ENCODE results near the gene GNG13.
A peak's percentile ranks its signal among the peaks of the same experiment; 100 is the strongest.

The GNG13 gene, protein sequence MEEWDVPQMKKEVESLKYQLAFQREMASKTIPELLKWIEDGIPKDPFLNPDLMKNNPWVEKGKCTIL

DNA sequence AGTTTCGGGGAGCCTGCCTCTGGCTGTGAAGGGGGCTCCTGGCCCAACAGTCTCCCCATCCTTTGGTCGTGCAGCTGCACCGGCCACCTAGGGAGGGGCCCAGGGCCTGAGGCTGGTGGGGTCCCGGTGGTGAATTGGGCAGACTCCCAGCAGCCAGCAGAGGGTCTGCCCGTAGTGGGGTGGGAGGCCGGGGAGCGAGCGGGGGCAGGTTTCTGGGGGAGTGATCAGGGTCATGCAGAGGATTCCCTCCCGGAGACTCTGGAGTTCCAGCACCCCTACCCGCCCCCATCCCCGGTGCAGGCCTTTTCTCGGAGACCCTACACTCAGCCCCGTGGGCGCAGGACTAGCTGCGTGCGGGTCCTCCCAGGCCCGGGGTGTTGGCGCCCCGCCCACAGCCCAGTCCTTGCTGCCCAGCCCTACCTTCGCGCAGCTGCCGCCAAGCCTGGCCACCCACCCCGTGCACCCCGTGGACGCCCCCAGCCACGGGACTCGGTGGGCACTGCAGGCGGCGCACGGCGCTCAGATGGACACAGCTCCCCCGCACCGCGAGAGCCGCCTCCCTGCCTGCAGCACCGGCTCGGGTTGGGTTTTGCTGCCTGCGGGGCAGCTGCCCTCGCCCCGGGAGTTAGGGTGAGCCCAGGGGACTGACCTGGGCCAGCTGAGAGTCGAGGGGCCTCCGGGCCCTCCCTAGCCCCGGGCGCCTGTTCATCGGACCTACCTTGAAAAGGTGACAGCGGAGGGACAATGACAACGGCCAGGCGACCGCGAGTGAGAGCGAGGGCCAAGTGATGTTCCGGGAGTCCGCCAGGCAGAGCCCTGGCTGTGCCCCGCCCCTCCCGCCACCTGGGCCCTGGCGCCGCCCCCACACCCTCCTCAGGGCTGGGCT lies at the start of gene GNG13:
GNG13 (minus strand) TSS at position 787 of the 886 bp plus-strand sequence. CDS start 1,657 bp downstream, outside the sequence.
- H3K4me3 ChIP-seq (ENCODE audit: low read length): peak within 1 kb of the TSS; percentile 54
- no peak within 1 kb of the TSS for H3K27ac ChIP-seq (ENCODE audit: low read length)

DNA sequence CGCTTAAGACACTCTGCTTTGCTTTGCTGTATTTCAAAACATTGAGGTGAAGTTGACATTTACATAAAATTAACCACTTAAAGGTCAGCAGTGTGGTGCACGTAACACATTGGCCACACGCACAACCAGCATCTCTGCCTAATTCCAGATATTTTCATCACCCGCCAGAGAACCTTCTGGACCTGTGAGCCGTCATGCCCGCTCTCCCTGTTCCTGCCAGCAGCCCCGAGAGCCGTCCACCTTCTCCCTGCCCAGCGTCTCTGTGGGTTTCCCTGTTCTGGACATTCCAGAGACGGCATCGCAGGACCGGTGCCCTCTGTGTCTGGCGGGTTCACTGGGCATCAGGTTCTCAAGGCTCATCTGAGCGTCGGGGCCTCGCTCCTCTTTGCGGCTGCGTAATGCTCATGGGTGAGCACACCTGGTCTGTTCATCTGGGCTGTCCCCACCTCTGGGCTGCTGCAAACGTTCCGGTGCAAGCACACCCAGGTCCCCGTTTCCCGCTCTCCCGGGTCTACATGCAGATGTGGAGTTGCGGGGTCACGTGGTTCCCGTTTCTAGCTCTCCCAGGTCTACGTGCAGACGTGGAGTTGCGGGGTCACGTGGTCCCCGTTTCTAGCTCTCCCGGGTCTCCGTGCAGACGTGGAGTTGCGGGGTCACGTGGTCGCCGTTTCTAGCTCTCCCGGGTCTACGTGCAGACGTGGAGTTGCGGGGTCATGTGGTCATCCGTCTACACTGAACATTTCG lies 48.1 kb upstream of the GNG13 start:
- H3K9me3 ChIP-seq (ENCODE audit: insufficient read depth, low read depth, low read length): peaks cover 53% of the 10 kb centered on the region
- no peaks in the 10 kb centered on the region for H3K36me3 ChIP-seq (ENCODE audit: insufficient read depth, low read depth, low read length)
- H3K9ac ChIP-seq (ENCODE audit: low read depth, low read length): no peak overlapping the region
- no peaks in the 10 kb centered on the region for H3K4me1 ChIP-seq (ENCODE audit: insufficient read depth, low read length)
- H3K27me3 ChIP-seq (ENCODE audit: insufficient read depth, low read length): no peaks in the 10 kb centered on the region
- H3K27ac ChIP-seq (ENCODE audit: low read length): no peak overlapping the region
- no peak overlapping the region for H3K4me3 ChIP-seq (ENCODE audit: low read length)

More for the DNA sequence above, at the start of gene GNG13:
- H3K27me3 ChIP-seq (ENCODE audit: insufficient read depth, low read length): peaks cover 60% of the 10 kb centered on the region
- H3K4me1 ChIP-seq (ENCODE audit: insufficient read depth, low read length): no peaks in the 10 kb centered on the region
- H3K9ac ChIP-seq (ENCODE audit: low read depth, low read length): no peak within 1 kb of the TSS
- H3K9me3 ChIP-seq (ENCODE audit: insufficient read depth, low read depth, low read length): no peaks in the 10 kb centered on the region
- H3K36me3 ChIP-seq (ENCODE audit: insufficient read depth, low read depth, low read length): 0 out of 2 replicates have a peak, but pooled peaks cover 7% of the 10 kb centered on the region

DNA sequence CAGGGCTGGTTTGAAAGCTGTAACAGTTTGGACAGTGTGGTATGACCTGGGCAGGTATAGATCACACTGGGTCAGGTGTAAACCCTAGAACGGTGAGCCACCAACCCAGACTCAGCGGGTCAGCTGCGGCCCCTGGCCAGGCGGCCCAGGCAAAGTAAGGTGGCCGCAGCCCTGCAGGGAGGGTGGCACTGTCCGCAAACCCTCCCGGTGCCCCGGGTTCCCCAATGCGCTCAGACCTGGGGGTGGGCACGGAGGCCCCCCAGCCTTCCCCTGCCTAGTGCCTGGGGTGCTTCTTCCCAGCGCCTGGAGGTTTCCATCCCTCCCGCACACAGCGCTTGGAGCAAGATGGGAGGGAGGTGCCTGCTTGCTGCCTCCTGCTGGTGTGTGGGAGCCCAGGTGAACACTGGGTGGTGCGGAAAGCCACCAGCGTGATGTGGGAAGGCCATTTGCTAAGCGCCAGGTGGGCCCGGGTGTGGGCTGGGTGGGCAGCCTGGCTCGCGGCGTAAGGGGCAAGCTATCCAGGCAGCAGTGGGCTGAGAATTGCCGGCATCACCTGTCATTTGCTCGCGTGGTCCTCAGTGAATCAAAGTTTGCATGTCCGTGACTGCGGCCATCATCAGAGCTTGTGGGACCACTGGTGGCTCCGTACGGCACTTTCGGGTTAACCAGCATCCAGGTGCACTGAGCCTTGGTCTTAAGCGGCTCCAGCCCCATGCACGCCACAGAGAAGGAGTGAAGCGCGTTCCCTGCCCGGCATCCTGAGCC lies 47.3 kb upstream of the GNG13 start:
- Histone ChIP-seq H3K36me3 (ENCODE audit: insufficient read depth, low read depth, low read length) (no peaks in the 10 kb centered on the region), H3K27me3 (ENCODE audit: insufficient read depth, low read length) (no peaks in the 10 kb centered on the region), H3K4me1 (ENCODE audit: insufficient read depth, low read length) (no peaks in the 10 kb centered on the region), H3K9me3 (ENCODE audit: insufficient read depth, low read depth, low read length) (peaks cover 49% of the 10 kb centered on the region), H3K27ac (ENCODE audit: low read length) (no peak overlapping the region), H3K9ac (ENCODE audit: low read depth, low read length) (no peak overlapping the region), H3K4me3 (ENCODE audit: low read length) (no peak overlapping the region)

DNA sequence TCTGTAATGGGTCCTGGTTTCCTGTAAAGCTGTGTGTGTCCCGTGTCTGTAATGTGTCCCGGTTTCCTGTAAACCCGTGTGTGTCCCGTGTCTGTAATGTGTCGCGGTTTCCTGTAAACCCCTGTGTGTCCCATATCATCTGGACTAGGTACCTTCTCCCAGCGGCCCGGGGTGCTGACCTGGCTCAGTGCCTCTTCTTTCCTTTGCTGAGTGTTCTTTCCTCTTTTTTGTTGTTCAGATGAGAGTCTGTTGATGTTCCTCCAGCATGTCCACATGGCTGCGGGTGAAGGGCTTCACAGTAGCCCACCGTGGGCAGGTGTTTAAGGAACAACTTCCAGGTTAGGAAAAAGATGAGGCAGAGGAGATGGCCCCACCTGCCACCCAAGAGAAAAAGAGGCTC lies 46.6 kb upstream of the GNG13 start:
- no peak overlapping the region for H3K4me3 ChIP-seq (ENCODE audit: low read length)
- no peak overlapping the region for H3K9ac ChIP-seq (ENCODE audit: low read depth, low read length)
- H3K27ac ChIP-seq (ENCODE audit: low read length): no peak overlapping the region
- peaks cover 49% of the 10 kb centered on the region for H3K9me3 ChIP-seq (ENCODE audit: insufficient read depth, low read depth, low read length)
- no peaks in the 10 kb centered on the region for H3K27me3 ChIP-seq (ENCODE audit: insufficient read depth, low read length)
- H3K4me1 ChIP-seq (ENCODE audit: insufficient read depth, low read length): no peaks in the 10 kb centered on the region
- no peaks in the 10 kb centered on the region for H3K36me3 ChIP-seq (ENCODE audit: insufficient read depth, low read depth, low read length)

DNA sequence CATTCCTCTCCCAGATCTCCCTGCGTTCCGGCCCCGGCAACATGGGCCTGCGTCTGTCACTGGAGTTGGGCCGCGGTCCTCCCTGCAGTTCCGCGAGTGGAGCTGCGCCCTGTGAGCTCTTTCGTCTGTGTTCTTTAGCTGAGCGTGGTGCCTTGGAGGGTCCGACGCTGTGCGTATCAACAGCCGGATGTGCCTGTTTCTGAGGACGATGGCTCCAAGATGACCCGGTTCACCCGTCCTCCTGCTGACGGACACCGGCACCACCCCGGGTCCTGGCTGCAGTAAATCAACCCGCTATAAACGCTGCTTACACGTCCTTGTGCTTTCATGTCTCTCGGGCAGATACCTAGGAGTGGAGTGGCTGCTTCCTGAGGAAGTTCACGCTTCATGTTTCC lies 44.8 kb upstream of the GNG13 start:
- Histone ChIP-seq H3K4me3 (ENCODE audit: low read length) (no peak overlapping the region), H3K9me3 (ENCODE audit: insufficient read depth, low read depth, low read length) (peaks cover 34% of the 10 kb centered on the region), H3K4me1 (ENCODE audit: insufficient read depth, low read length) (no peaks in the 10 kb centered on the region), H3K36me3 (ENCODE audit: insufficient read depth, low read depth, low read length) (no peaks in the 10 kb centered on the region), H3K27ac (ENCODE audit: low read length) (no peak overlapping the region), H3K9ac (ENCODE audit: low read depth, low read length) (no peak overlapping the region), H3K27me3 (ENCODE audit: insufficient read depth, low read length) (no peaks in the 10 kb centered on the region)

DNA sequence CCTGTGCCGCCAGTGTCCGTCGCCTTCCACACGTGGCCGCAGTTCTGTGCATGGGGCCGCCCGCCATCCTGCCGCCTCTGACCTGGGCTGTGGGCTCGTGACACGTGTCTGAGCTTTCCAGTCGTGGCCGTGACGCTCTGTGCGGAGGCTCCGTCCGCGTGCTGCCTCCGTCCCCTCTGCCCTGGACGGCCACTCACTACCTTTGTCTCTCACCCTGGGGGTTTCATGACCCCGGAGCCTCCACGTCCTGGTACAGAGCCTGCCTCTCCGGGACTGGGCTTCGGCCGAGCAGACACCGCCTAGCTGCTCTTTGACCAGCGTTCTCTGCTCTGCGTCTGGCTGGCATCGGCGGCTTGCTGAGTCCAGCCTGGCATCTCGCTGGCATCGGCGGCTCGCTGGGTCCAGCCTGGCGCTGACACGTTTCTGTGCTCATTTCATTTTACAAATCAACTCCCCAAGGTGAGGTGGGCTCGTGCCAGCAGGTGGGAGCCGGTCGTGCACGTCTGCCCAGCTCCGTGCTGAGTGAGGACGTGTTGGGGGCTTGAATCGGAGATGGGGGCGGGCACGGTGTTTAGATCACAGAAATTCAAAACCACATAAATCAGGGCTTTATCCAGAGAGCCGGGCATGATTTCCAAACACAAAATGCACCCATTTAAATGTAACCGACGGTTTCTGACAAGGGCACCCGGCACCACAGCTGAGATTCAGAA lies 44.3 kb upstream of the GNG13 start:
- no peak overlapping the region for H3K27ac ChIP-seq (ENCODE audit: low read length)
- no peak overlapping the region for H3K9ac ChIP-seq (ENCODE audit: low read depth, low read length)
- no peak overlapping the region for H3K4me3 ChIP-seq (ENCODE audit: low read length)
- H3K4me1 ChIP-seq (ENCODE audit: insufficient read depth, low read length): no peaks in the 10 kb centered on the region
- H3K27me3 ChIP-seq (ENCODE audit: insufficient read depth, low read length): no peaks in the 10 kb centered on the region
- peaks cover 29% of the 10 kb centered on the region for H3K9me3 ChIP-seq (ENCODE audit: insufficient read depth, low read depth, low read length)
- no peaks in the 10 kb centered on the region for H3K36me3 ChIP-seq (ENCODE audit: insufficient read depth, low read depth, low read length)

DNA sequence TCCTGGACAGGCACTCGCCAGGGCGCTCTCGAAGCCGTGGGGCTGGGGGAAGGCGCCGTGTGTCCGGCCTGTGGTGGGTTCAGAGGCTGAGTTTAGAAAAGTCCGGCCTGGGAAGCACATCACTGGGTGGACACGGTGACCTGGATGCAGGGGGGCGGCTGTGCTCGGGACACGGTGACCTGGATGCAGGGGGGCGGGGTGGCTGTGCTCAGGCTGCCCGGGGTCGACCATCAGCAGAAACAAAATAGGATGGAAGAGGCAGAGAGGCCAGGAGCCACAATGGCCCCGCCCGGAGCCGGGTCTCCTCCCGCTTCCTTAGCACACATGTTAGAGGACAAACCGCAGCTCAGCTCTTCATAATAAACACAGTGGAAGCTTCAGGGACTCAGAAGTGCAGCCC lies 43.2 kb upstream of the GNG13 start:
- H3K9me3 ChIP-seq (ENCODE audit: insufficient read depth, low read depth, low read length): peaks cover 18% of the 10 kb centered on the region
- H3K4me3 ChIP-seq (ENCODE audit: low read length): no peak overlapping the region
- H3K4me1 ChIP-seq (ENCODE audit: insufficient read depth, low read length): no peaks in the 10 kb centered on the region
- no peak overlapping the region for H3K9ac ChIP-seq (ENCODE audit: low read depth, low read length)
- H3K27me3 ChIP-seq (ENCODE audit: insufficient read depth, low read length): no peaks in the 10 kb centered on the region
- H3K27ac ChIP-seq (ENCODE audit: low read length): no peak overlapping the region
- H3K36me3 ChIP-seq (ENCODE audit: insufficient read depth, low read depth, low read length): no peaks in the 10 kb centered on the region

DNA sequence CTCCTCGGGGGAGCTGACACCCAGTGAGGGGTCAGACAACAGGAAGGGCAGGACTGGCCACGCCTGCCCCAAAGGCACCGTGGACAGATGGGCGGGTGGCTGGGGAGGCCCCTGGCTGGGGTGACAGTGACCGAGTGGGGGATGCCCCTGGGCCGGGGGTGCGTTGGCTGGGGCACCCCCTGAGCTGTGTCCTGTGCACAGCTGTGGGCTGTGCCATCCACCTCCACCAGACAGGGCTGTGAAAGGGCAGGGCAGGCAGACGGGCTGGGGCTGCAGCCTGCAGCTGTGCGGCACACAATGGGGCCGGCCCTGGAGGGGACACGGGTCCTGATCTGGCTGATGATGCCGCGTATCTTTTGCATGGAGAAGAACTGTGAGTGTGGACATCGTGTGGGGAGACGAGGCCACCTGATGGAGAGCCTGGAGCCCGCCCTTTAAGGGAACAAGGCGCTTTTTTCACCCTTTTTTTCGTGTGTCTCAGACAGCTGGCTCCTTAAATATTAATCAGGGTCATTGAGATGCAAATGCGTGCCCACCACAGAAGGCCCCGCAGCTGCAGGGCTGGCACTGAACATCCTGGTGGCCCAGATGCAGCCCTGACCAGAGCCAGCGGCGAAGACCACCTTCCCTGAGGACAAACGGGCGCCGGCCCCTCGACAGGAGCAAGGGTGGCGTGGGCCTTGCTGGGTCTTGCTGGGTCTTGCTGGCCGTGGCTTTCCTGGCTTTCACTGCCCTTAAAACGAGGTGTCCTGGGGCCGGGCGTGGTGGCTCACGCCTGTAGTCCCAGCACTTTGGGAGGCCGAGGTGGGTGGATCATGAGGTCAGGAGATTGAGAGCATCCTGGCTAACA lies 42.4 kb upstream of the GNG13 start:
- H3K36me3 ChIP-seq (ENCODE audit: insufficient read depth, low read depth, low read length): no peaks in the 10 kb centered on the region
- no peak overlapping the region for H3K9ac ChIP-seq (ENCODE audit: low read depth, low read length)
- peaks cover 11% of the 10 kb centered on the region for H3K9me3 ChIP-seq (ENCODE audit: insufficient read depth, low read depth, low read length)
- H3K4me3 ChIP-seq (ENCODE audit: low read length): no peak overlapping the region
- no peak overlapping the region for H3K27ac ChIP-seq (ENCODE audit: low read length)
- H3K27me3 ChIP-seq (ENCODE audit: insufficient read depth, low read length): no peaks in the 10 kb centered on the region
- H3K4me1 ChIP-seq (ENCODE audit: insufficient read depth, low read length): no peaks in the 10 kb centered on the region

DNA sequence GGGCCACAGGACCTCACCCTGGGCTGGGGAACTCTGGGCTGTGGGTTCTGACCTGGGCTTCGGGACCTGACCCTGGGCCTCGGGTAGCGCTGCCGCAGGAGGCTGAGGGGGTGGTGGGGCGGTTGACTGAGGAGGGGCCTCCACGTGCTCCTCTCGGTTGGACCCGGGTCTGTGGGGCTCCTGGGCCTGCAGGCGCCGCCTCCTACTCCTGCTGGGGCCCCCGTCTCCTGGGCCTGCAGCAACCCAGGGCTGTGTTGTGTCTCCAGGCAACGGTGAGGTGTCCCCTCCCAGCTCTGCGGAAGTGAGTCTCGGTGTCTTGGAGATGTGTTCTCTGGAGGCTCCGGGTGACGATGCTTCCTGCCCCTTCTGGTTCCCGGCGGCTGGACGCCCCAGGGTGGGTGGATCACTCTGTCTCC lies 41.5 kb upstream of the GNG13 start:
- no peak overlapping the region for H3K27ac ChIP-seq (ENCODE audit: low read length)
- no peaks in the 10 kb centered on the region for H3K27me3 ChIP-seq (ENCODE audit: insufficient read depth, low read length)
- no peak overlapping the region for H3K9ac ChIP-seq (ENCODE audit: low read depth, low read length)
- H3K9me3 ChIP-seq (ENCODE audit: insufficient read depth, low read depth, low read length): peaks cover 2% of the 10 kb centered on the region; the same call in 1 of the 2 replicates
- no peak overlapping the region for H3K4me3 ChIP-seq (ENCODE audit: low read length)
- H3K4me1 ChIP-seq (ENCODE audit: insufficient read depth, low read length): no peaks in the 10 kb centered on the region
- no peaks in the 10 kb centered on the region for H3K36me3 ChIP-seq (ENCODE audit: insufficient read depth, low read depth, low read length)

DNA sequence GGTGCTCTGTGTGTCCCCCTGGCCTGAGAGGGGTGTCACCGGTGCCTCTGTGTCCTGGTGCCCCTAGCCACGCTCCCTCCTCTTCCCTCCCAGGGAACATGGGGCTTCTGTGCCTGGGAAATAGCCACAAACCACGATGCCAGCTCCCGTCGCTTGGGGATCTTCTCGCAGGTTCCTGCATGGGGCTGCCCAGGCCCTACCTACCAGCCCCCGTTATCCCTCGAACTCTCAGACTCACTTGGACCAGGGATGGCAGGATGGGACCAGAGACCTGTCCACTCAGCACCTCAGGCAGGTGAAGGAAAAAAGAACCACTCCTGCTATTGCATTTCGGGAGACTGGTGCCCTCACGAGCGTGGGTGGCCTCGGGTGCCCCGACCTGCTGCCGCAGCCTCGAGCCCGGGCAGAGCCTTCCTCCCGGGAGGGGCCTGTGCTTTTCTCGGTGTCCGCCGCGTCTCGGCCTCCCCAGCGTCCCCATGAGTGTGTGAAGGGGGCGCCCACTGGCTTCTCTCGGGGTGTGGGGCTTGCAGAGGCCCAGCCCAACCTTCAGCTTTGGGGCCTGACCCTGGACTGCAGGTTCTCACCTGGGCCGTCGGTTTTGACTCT lies 41.0 kb upstream of the GNG13 start:
- Histone ChIP-seq H3K27ac (ENCODE audit: low read length) (no peak overlapping the region), H3K9ac (ENCODE audit: low read depth, low read length) (no peak overlapping the region), H3K27me3 (ENCODE audit: insufficient read depth, low read length) (no peaks in the 10 kb centered on the region), H3K4me3 (ENCODE audit: low read length) (no peak overlapping the region), H3K4me1 (ENCODE audit: insufficient read depth, low read length) (no peaks in the 10 kb centered on the region), H3K9me3 (ENCODE audit: insufficient read depth, low read depth, low read length) (peaks cover 4% of the 10 kb centered on the region; the same call in 1 of the 2 replicates), H3K36me3 (ENCODE audit: insufficient read depth, low read depth, low read length) (no peaks in the 10 kb centered on the region)
